Measurements from ENCODE around the gene ANO6.

DNA sequence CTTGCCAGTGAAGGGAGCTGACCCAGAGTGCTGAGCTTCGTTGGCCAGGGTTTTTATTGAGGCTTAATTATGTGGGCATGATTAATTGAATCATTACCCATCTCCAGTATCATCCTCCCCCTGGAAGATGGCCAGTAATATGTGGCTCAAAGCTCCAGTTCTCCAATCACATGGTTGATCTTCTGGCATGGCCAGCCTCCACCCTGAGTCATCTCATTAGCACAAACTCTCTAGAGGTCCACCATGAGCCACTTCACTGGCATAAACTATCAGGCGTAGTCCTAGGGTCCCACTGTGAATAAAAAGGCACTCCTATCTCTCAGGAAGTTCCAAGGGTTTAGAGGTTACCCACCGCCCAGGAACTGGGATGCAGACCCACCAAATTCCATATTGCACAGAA, 135.0 kb downstream of the ANO6 start:
- no peak for TF ChIP-seq EZH2 (IDR thresholded peaks at IDR 0.05; ENCODE audit: low read length)
- TF ChIP-seq, protein P1, sequence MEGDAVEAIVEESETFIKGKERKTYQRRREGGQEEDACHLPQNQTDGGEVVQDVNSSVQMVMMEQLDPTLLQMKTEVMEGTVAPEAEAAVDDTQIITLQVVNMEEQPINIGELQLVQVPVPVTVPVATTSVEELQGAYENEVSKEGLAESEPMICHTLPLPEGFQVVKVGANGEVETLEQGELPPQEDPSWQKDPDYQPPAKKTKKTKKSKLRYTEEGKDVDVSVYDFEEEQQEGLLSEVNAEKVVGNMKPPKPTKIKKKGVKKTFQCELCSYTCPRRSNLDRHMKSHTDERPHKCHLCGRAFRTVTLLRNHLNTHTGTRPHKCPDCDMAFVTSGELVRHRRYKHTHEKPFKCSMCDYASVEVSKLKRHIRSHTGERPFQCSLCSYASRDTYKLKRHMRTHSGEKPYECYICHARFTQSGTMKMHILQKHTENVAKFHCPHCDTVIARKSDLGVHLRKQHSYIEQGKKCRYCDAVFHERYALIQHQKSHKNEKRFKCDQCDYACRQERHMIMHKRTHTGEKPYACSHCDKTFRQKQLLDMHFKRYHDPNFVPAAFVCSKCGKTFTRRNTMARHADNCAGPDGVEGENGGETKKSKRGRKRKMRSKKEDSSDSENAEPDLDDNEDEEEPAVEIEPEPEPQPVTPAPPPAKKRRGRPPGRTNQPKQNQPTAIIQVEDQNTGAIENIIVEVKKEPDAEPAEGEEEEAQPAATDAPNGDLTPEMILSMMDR (optimal IDR thresholded peaks at IDR 0.05 in 1 of 3, IDR thresholded peaks at IDR 0.05 in 1 of 3, conservative IDR thresholded peaks at IDR 0.05 in 1 of 3; ENCODE audit: extremely low read depth in 1 of 3, insufficient read depth in 2 of 3, low read length in 3 of 3) = no peak

Measured in keratinocyte (primary cell).